Skeletal muscle tissue (tissue), 4 donors: ENCODE results near the gene LTB. TPM values are rescaled to one million over a fixed set of nuclear protein-coding genes. Genes with fewer than 3 reads are reported as not detected.

ENCODE experiments used
- H3K27ac ChIP-seq: one replicate; pipeline ENCODE4 v1.7.0; 2013; ENCODE audit warnings: mild to moderate bottlenecking, low read depth, low read length, inconsistent platforms
- H3K27me3 ChIP-seq, 3 donors: one replicate each; pipeline ENCODE4 v1.7.0; 2013; ENCODE audit warnings: low read length in 3 of 3; ENCODE audit not compliant: control insufficient read depth in 3 of 3, insufficient read depth in 3 of 3
- H3K36me3 ChIP-seq, 3 donors: one replicate each; pipeline ENCODE4 v1.7.0; 2013; ENCODE audit warnings: low read length in 3 of 3; ENCODE audit not compliant: control insufficient read depth in 3 of 3, insufficient read depth in 3 of 3
- H3K4me1 ChIP-seq, 3 donors: one replicate each; pipeline ENCODE4 v1.7.0; 2013; ENCODE audit warnings: low read length in 3 of 3, mild to moderate bottlenecking in 3 of 3; ENCODE audit not compliant: control insufficient read depth in 3 of 3, insufficient read depth in 3 of 3
- H3K4me3 ChIP-seq, 3 donors: one replicate each; pipeline ENCODE4 v1.7.0; 2013; ENCODE audit warnings: low read length in 3 of 3
- H3K9ac ChIP-seq, 3 donors: one replicate each; pipeline ENCODE4 v1.7.0; 2013; ENCODE audit warnings: low read length in 3 of 3, mild to moderate bottlenecking in 3 of 3, moderate library complexity in 2 of 3, low read depth in 1 of 3
- H3K9me3 ChIP-seq, 3 donors: one replicate each; pipeline ENCODE4 v1.7.0; 2013; ENCODE audit warnings: low read length in 3 of 3; ENCODE audit not compliant: control insufficient read depth in 3 of 3
- total RNA-seq: library from RNA; depleted of rRNA; stranded (reverse); fragments of >200 nt; gene quantifications from one replicate; pipeline ENCODE4 v1.2.3, GENCODE V29; 2014
- donor health status: Osteomylitis.

The LTB gene
- total RNA-seq, 1 donor from 2014 or later, result 2.1 TPM

DNA sequence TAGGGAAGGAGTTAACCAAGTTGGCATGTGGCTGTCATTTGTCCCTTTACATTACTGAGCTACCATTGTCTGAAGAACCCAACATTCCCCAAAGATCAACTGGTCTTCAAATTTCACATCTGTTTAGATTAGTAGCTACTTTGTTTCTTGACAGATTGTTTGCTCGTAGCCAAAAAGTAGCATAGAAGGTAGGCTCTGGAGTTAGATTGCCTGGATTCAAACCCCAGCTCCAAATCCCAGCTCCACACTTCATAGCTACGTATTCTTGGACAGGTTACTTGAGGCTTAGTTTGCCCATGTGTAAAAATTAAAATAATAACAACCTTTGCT lies 33.7 kb downstream of the LTB start:
- Histone ChIP-seq H3K36me3 (peaks cover 3 to 25% (median 21%) of the 10 kb centered on the region in 3 donors), H3K4me1 (peaks cover 14 to 30% (median 26%) of the 10 kb centered on the region in 3 donors), H3K27me3 (no peaks in the 10 kb centered on the region), H3K9ac (peak overlapping the region; percentile 69 to 83 (median 77)), H3K9me3 (no peaks in the 10 kb centered on the region), H3K4me3 (peak overlapping the region; percentile 58 to 82 (median 72)), H3K27ac (peak overlapping the region; percentile 87)

DNA sequence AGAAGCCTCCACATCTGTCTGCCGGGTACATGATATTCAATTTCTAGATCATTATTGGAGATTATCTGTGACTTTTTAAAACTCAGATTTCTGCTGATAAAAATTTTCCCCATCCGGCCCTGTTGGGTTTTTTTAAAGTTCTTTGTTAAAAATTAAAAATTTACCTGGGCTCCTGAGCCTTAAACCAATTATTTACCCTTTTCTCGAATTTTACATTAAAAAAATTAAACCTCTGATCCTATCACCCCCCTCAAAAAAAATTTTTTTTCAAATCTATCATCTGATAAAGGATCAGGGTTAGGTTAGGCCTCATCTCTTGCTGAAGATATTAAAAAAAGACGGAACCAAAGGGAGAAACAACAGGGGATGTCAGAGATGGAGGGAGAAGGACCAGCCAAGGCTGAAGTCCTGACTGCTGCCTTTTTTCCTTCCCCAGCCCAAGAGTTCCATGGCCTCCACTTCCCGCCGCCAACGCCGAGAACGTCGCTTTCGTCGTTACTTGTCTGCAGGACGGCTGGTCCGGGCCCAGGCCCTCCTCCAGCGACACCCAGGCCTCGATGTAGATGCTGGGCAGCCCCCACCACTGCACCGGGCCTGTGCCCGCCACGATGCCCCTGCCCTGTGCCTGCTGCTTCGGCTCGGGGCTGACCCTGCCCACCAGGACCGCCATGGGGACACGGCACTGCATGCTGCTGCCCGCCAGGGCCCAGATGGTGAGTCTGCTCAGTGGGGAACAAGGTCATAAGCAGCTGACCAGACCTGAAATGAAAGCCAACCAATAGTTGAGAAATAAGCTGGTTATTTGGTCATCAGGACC lies 34.3 kb downstream of the LTB start:
- H3K4me1 ChIP-seq, result peaks cover 19 to 35% (median 29%) of the 10 kb centered on the region in 3 donors
- H3K36me3 ChIP-seq, result peaks cover 3 to 22% (median 21%) of the 10 kb centered on the region in 3 donors
- H3K27ac ChIP-seq, result peak overlapping the region; percentile 87
- no peaks in the 10 kb centered on the region for H3K27me3 ChIP-seq
- peak overlapping the region; percentile 58 to 82 (median 72) for H3K4me3 ChIP-seq
- no peaks in the 10 kb centered on the region for H3K9me3 ChIP-seq
- peak overlapping the region; percentile 69 to 83 (median 77) for H3K9ac ChIP-seq

DNA sequence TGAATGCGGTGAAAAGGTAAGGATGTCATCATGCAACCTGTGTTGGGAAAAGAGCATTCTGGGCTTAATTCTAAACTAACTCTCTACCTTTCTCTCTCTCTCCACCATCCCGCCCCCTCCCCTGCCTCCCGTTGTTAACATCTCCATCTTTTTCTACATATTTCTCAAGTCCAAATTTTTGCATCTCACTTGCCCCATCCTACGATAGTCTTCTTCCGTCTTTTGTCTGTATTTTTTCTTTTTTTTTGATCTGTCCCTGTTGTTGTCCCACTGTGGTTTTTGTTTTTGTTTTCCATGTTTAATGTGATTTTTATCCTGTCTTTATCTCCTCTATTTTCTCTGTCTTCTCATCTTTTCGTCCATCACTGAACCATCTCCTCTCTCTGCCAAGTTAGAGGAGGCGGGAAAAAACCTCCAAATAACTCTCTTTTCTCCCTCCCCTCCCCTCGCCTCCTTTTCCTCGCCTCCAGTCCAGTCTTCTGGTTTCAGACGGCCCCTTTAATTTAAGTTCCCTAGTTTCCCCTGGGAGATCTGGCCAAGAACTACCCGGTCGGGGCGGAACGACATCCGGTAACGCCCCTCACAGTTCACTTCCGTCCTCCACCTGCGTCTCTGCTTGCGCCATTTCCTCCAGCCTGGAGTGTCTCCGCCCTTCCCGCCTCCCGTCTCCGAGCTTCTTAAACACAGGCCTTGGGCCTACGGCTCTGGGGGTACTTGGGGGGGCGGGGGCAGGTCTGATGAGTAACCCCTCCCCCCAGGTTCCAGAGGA lies 35.1 kb downstream of the LTB start, which contains the start of gene NFKBIL1:
NFKBIL1 (plus strand) TSS at position 651 of the 769 bp plus-strand sequence; CDS start at position 738, 87 bp downstream.
- Histone ChIP-seq H3K4me1 (peaks cover 20 to 40% (median 31%) of the 10 kb centered on the region in 3 donors), H3K9ac (peak within 1 kb of the TSS; percentile 69 to 83 (median 77)), H3K9me3 (no peaks in the 10 kb centered on the region), H3K36me3 (peaks cover 3 to 22% (median 21%) of the 10 kb centered on the region in 3 donors), H3K4me3 (peak within 1 kb of the TSS; percentile 58 to 82 (median 72)), H3K27ac (peak within 1 kb of the TSS; percentile 87), H3K27me3 (no peaks in the 10 kb centered on the region)

DNA sequence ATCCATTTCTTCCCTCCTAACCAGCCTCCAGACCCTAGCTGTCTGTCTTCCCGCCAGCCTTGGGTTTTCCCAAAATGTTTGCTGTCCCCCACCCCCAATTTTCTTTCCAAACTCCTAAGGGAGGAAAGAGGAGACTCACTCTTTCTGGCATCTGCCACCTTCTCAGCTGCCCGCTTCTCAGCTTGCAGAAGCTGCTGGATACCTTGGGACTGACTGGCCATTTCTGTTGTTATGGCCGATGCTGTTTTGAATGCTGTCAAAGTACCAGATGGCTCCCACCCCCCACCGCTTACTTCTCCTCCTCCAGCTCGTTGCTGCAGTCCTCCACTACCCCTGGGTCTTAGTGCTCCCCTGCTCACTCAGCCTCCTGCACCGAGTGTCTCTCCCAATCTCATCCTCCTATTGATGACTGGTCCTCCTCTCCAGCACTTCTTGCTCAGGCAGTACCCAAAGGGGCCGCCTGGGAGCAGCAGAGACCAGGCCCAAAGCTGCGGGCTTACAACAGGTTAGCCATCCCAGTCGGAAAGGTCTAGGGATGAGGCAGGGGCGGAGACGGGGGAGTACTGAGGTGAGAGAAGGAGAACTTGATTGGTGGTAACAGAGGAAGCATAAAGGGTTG lies 35.8 kb downstream of the LTB start, which contains the start of gene ATP6V1G2:
ATP6V1G2 (minus strand) TSS at position 270 of the 619 bp plus-strand sequence; CDS start at position 221, 49 bp downstream.
- peak within 1 kb of the TSS; percentile 87 for H3K27ac ChIP-seq
- peaks cover 20 to 40% (median 31%) of the 10 kb centered on the region in 3 donors for H3K4me1 ChIP-seq
- H3K9me3 ChIP-seq, result no peaks in the 10 kb centered on the region
- H3K27me3 ChIP-seq, result no peaks in the 10 kb centered on the region
- H3K4me3 ChIP-seq, result peak within 1 kb of the TSS; percentile 58 to 82 (median 72)
- peaks cover 3 to 22% (median 21%) of the 10 kb centered on the region in 3 donors for H3K36me3 ChIP-seq
- peak within 1 kb of the TSS in 2 of 3 donors; percentile 69 to 83 for H3K9ac ChIP-seq

DNA sequence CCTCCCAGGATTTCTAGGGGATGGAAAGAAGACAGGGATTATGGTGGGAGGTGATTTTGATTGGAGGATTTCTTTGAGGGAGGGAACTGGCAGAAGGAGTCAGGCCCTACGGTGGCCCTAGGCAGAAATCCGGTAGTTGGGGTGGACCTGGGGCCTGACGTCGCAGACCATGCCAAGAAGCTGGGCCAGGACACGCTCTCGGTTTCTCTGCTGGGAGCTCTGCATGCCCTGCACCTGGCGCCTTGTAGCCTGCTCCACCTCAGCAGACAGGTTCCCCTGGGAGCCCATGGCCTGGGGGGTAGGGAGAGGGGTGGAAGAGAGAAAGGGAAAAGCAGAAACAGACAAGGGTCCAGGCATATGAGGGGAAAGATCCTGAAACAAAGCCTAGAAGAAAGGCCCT lies 36.9 kb downstream of the LTB start:
- H3K9ac ChIP-seq, result no peak overlapping the region
- H3K4me1 ChIP-seq, result peaks cover 24 to 51% (median 33%) of the 10 kb centered on the region in 3 donors

DNA sequence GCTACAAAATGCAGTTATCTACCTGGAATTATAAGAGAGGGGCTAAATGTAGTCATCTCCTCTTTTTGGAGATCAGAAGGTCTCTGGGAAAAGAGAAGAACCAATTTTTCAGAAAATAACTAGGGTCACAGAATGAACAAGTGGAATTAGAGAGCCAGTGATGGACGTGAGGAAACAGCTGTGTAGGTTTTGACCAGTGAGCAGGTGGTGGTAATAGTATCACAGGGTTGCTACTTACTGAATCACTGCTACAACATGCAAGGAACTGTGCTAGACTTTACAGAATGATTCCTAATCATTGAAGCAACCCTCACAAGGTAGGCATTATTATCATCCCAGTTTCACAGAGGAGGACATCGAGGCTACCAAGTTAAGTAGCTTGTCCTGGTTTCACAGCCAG lies 37.5 kb downstream of the LTB start:
- Histone ChIP-seq H3K27ac (no peak overlapping the region), H3K4me1 (peaks cover 30 to 57% (median 38%) of the 10 kb centered on the region in 3 donors), H3K9ac (no peak overlapping the region), H3K36me3 (peaks cover 6 to 17% (median 16%) of the 10 kb centered on the region in 3 donors), H3K9me3 (no peaks in the 10 kb centered on the region), H3K27me3 (no peaks in the 10 kb centered on the region), H3K4me3 (no peak overlapping the region)

More for the DNA sequence above, 36.9 kb downstream of the LTB start:
- peaks cover under 1 to 16% (median 14%) of the 10 kb centered on the region in 3 donors for H3K36me3 ChIP-seq
- H3K9me3 ChIP-seq, result no peaks in the 10 kb centered on the region
- no peak overlapping the region for H3K4me3 ChIP-seq
- no peak overlapping the region for H3K27ac ChIP-seq
- H3K27me3 ChIP-seq, result no peaks in the 10 kb centered on the region

DNA sequence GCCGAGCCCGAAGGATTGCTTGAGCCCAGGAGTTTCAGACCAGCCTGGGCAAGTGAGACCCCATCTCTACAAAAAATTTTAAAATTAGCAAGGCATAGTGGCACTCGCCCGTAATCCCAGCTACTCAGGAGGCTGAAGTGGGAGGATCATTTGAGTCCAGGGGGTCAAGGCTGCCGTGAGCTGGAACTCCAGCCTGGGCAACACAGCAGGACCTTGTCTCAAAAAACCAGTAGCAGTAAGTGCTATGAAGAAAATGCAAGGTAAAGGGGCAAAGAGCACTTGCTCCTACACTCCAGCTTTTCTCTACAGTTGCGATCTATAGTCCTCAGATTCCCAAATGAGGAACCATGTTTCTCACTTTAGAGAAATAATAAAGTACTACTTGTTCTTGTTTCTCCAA lies 38.6 kb downstream of the LTB start:
- no peak overlapping the region for H3K27ac ChIP-seq
- H3K4me3 ChIP-seq, result no peak overlapping the region
- peaks cover 40 to 61% (median 45%) of the 10 kb centered on the region in 3 donors for H3K4me1 ChIP-seq
- H3K9ac ChIP-seq, result peak overlapping the region in 2 of 3 donors; percentile 35 to 97
- H3K36me3 ChIP-seq, result peaks cover 12 to 18% (median 17%) of the 10 kb centered on the region in 3 donors
- H3K9me3 ChIP-seq, result no peaks in the 10 kb centered on the region
- no peaks in the 10 kb centered on the region for H3K27me3 ChIP-seq

DNA sequence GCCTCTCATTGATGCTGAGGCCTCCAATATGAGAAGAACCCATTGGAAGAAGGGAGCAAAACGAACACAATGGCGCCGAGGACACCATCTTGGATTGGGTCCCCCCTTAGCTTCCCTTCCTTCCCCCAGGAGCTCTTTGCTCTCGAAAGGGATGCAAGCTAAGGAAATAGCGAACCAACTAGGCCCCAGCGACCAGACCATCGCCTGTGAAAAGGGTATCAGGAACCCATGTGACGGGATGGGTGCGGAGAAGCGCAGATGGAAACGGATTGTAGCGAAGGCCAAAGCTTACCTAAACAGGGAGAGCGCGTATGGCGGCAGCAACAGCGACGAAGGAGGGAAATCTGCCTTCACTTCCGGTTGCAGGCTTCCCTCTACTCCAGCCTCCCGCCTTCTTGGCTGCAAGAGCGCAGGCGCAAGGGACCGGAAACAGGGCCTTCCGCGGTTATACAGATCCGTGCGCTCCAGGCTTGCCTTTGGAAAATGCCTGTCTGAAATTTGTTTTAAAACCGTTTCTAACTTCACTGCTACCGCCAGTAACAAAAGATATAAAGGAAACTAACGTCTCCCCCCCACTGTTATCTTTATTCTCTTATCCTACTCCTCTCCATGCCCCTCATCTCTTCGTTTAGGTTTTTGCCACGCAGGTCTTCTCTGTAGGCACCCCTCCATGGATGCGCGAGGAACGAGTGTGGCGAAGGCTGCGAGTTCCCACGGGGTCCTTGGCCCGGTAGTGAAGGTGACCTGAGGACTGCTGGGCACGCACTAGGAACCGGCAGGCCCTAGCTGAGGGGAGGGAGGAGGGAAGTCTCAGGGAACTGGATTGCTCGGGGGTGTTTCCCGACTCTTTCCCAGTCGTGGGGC lies 40.3 kb downstream of the LTB start, which contains the start of gene DDX39B:
DDX39B (minus strand) TSS at position 346 of the 864 bp plus-strand sequence. CDS start 1,471 bp downstream, outside the sequence.
- Histone ChIP-seq H3K27ac (peak within 1 kb of the TSS; percentile 96), H3K36me3 (peaks cover 26 to 31% (median 30%) of the 10 kb centered on the region in 3 donors), H3K27me3 (no peaks in the 10 kb centered on the region), H3K9ac (peak within 1 kb of the TSS; percentile 97 to 99 (median 99)), H3K4me1 (peaks cover 33 to 52% (median 36%) of the 10 kb centered on the region in 3 donors), H3K9me3 (no peaks in the 10 kb centered on the region), H3K4me3 (peak within 1 kb of the TSS; percentile 84 to 99 (median 98))
